Lung (tissue), 12 donors: ENCODE measurements around the gene PPP4R1. TPM values are rescaled to one million over a fixed set of nuclear protein-coding genes. Genes with fewer than 3 reads are reported as not detected.

ENCODE experiments used
- ATAC-seq: fragments of 200-7000 bp; cut with Tn5 transposase; one replicate; pipeline ENCODE4 v1.9.1; 2020; ENCODE audit warnings: moderate number of reproducible peaks; ENCODE audit not compliant: insufficient read depth, low FRiP score
- DNase-seq, 3 donors: peaks; one replicate each; pipeline ENCODE4 v3.0.0-alpha.2; 2013 to 2017
- H3K27ac ChIP-seq, 2 donors: one replicate each; pipeline ENCODE4 v1.5.1; 2013; ENCODE audit warnings: mild to moderate bottlenecking in 2 of 2, moderate library complexity in 2 of 2, control low read depth in 1 of 2, inconsistent platforms in 1 of 2, low read depth in 1 of 2, low read length in 1 of 2
- H3K27me3 ChIP-seq, 3 donors: one replicate each; pipeline ENCODE4 v1.5.1; 2013; ENCODE audit warnings: low read length in 2 of 3; ENCODE audit not compliant: control insufficient read depth in 3 of 3, insufficient read depth in 3 of 3
- H3K36me3 ChIP-seq, 4 donors: one replicate each; pipeline ENCODE4 v1.5.1; 2013; ENCODE audit warnings: low read length in 4 of 4, mild to moderate bottlenecking in 1 of 4, moderate library complexity in 1 of 4; ENCODE audit not compliant: control insufficient read depth in 4 of 4, insufficient read depth in 4 of 4
- H3K4me1 ChIP-seq, 5 donors: one replicate each; pipeline ENCODE4 v1.5.1; 2013; ENCODE audit warnings: low read length in 5 of 5, mild to moderate bottlenecking in 2 of 5, moderate library complexity in 1 of 5; ENCODE audit not compliant: control insufficient read depth in 5 of 5, insufficient read depth in 5 of 5
- H3K4me3 ChIP-seq: one replicate; pipeline ENCODE4 v1.5.1; 2013; ENCODE audit warnings: mild to moderate bottlenecking, control low read depth, moderate library complexity
- H3K9ac ChIP-seq, 2 donors: one replicate each; pipeline ENCODE4 v1.5.1; 2013; ENCODE audit warnings: low read length in 2 of 2, control low read depth in 1 of 2; ENCODE audit not compliant: insufficient read depth in 1 of 2
- H3K9me3 ChIP-seq, 4 donors: one replicate each; pipeline ENCODE4 v1.5.1; 2013; ENCODE audit warnings: low read length in 3 of 4, mild to moderate bottlenecking in 1 of 4, moderate library complexity in 1 of 4; ENCODE audit not compliant: control insufficient read depth in 4 of 4, insufficient read depth in 3 of 4
- CTCF ChIP-seq: IDR thresholded peaks from 2 replicates; pipeline ENCODE4 v1.5.1; 2012; ENCODE audit warnings: mild to moderate bottlenecking; ENCODE audit errors: control extremely low read depth, extremely low read depth
- WGBS, 2 donors: extraction: QIAGEN DNeasy Blood & Tissue Kit; methylation state at CpG; one replicate each; pipeline ENCODE4 v1.1.7; 2013; 5-methylcytosine and 5-hydroxymethylcytosine counted together
- polyA plus RNA-seq, 2 donors: library from polyadenylated mRNA; stranded (reverse); fragments of 200-250 nt; gene quantifications; one replicate each; pipeline ENCODE4 v1.2.1, GENCODE V29; 2013
- total RNA-seq, 2 donors: library from RNA; depleted of rRNA in 1 of 2; stranded (reverse); fragments of >200 nt in 1 of 2; gene quantifications; one replicate each; pipeline ENCODE4 v1.2.1, GENCODE V29; 2014 to 2021
- donor health status: control.
- donor health status: control.
- donor health status: Bipolar disorder and iron deficiency.
- donor health status: healthy.
- donor health status: DM: yes; HTN: yes; CAD: no.

PPP4R1 gene
- total and polyA plus RNA-seq, 4 donors, result 34.4 to 190 (median 99.0) TPM

DNA sequence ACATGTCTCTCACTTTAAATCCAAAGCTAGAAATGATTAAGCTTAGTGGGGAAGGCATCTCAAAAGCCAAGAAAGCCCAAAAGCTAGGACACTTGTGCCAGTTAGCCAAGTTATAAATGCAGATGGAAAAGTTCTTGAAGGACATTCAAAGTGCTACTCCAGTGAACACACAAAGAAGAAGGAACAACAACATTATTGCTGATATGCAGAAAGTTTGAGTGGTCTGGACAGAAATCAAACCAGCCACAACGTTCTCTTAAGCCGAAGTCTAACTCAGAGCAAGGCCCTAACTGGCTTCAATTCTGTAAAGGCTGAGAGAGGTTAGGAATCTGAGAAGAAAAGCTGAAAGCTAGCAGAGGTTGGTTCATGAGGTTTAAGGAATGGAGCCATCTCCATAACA is 49.0 kb downstream of the PPP4R1 start:
- 67 to 93% methylated on average over 2 of the region's 2 CpGs for WGBS, 2 donors
- no peaks in the 10 kb centered on the region for H3K27me3 ChIP-seq
- DNase-seq, result no peak
- H3K9ac ChIP-seq, result no peak overlapping the region
- no peak for TF ChIP-seq CTCF
- no peak overlapping the region for H3K27ac ChIP-seq
- no peak overlapping the region for H3K4me3 ChIP-seq
- H3K4me1 ChIP-seq, result peaks cover 0 to 5% (median 0%) of the 10 kb centered on the region in 5 donors
- peaks cover 18 to 41% (median 32%) of the 10 kb centered on the region in 4 donors for H3K36me3 ChIP-seq
- no peak for ATAC-seq
- no peaks in the 10 kb centered on the region for H3K9me3 ChIP-seq

GRCh38 chr18:9563331-9563730 is 51.0 kb downstream of the PPP4R1 start:
- ATAC-seq (no peak), DNase-seq (no peak)
- 64 to 82% methylated on average over 4 of the region's 4 CpGs for WGBS, 2 donors
- Histone ChIP-seq H3K4me3 (no peak overlapping the region), H3K4me1 (peaks cover 0 to 5% (median 0%) of the 10 kb centered on the region in 5 donors), H3K36me3 (peaks cover 20 to 46% (median 34%) of the 10 kb centered on the region in 4 donors), H3K27ac (no peak overlapping the region), H3K9ac (no peak overlapping the region), H3K9me3 (no peaks in the 10 kb centered on the region), H3K27me3 (no peaks in the 10 kb centered on the region)
- no peak for TF ChIP-seq CTCF

GRCh38 chr18:9562584-9562983 is 51.8 kb downstream of the PPP4R1 start:
- H3K27me3 ChIP-seq, result no peaks in the 10 kb centered on the region
- H3K27ac ChIP-seq, result no peak overlapping the region
- H3K36me3 ChIP-seq, result peaks cover 25 to 42% (median 34%) of the 10 kb centered on the region in 4 donors
- H3K4me3 ChIP-seq, result no peak overlapping the region
- H3K9ac ChIP-seq, result no peak overlapping the region
- no peaks in the 10 kb centered on the region for H3K9me3 ChIP-seq
- ATAC-seq (no peak), DNase-seq (no peak)
- TF ChIP-seq CTCF, result no peak
- H3K4me1 ChIP-seq, result peaks cover 0 to 5% (median 0%) of the 10 kb centered on the region in 5 donors
- 88 to 91% methylated on average over 4 of the region's 4 CpGs for WGBS, 2 donors

DNA sequence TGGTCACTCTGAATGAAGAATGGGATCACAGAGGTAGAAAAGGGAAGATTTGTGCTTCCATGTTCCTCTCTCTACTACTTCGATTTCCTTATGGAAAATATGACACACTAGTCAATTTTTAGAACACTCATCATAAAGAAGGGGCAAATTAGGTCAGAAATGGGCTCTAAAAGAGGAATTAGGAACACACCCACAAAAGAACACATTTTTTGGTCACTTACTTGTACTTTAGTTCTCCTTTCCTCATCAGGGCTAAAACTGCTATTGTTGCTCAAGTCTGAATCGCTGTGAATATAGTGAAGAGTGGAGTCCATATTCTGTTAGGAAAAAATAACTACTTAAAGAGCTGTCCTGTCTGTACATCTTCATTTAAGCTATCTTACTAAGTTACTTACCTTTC is 52.6 kb downstream of the PPP4R1 start:
- Histone ChIP-seq H3K9me3 (no peaks in the 10 kb centered on the region), H3K9ac (no peak overlapping the region), H3K4me3 (no peak overlapping the region), H3K27ac (no peak overlapping the region), H3K27me3 (no peaks in the 10 kb centered on the region), H3K36me3 (peaks cover 22 to 45% (median 38%) of the 10 kb centered on the region in 4 donors), H3K4me1 (peaks cover 0 to 5% (median 0%) of the 10 kb centered on the region in 5 donors)
- ATAC-seq, result no peak
- DNase-seq, result no peak
- 73 to 79% methylated on average over 2 of the region's 2 CpGs for WGBS, 2 donors
- TF ChIP-seq CTCF, result no peak
